Measurements from ENCODE around the gene SGK1. TPM values are rescaled to one million over a fixed set of nuclear protein-coding genes. Genes with fewer than 3 reads are reported as not detected.
"Not testable (repeated sequence)": the region's sequence is repeated elsewhere in the genome, so short reads cannot be mapped to it uniquely, and the experiment has no call there.

SGK1 gene
- total RNA-seq, 1 donor from 2014 or later: 28.1 TPM

- intact Hi-C loops (cut with DNase I): no loop called here
- ATAC-seq (no peak), DNase-seq (ENCODE audit: missing footprints) (no peak)
These were observed 21.3 kb upstream of the SGK1 start for GRCh38 chr6:134339216-134339615.

GRCh38 chr6:134331256-134331655 is 13.3 kb upstream of the SGK1 start:
- intact Hi-C loops (cut with DNase I): no loop called here
- ATAC-seq (no peak), DNase-seq (ENCODE audit: missing footprints) (no peak)

- ATAC-seq: no peak
- no peak for DNase-seq (ENCODE audit: missing footprints)
- intact Hi-C loops (cut with DNase I): no loop called here
These were observed 12.6 kb upstream of the SGK1 start for GRCh38 chr6:134330555-134330954.

GRCh38 chr6:134328792-134329191 is 10.9 kb upstream of the SGK1 start:
- no peak for ATAC-seq
- intact Hi-C loops (cut with DNase I): no loop called here
- no peak for DNase-seq (ENCODE audit: missing footprints)

GRCh38 chr6:134328138-134328537 is 10.2 kb upstream of the SGK1 start:
- DNase-seq (ENCODE audit: missing footprints) (no peak), ATAC-seq (no peak)
- intact Hi-C loops (cut with DNase I): no loop called here

- ATAC-seq; intact Hi-C loops (cut with DNase I); DNase-seq (ENCODE audit: missing footprints): not testable (repeated sequence)
These were observed 8.3 kb upstream of the SGK1 start for GRCh38 chr6:134326192-134326591.

- ATAC-seq: no peak
- no peak for DNase-seq (ENCODE audit: missing footprints)
- intact Hi-C loops (cut with DNase I): no loop called here
These were observed 6.9 kb upstream of the SGK1 start for GRCh38 chr6:134324766-134325165.

- intact Hi-C loops (cut with DNase I): no loop called here
- no peak for DNase-seq (ENCODE audit: missing footprints)
- no peak for ATAC-seq
These were observed 6.2 kb upstream of the SGK1 start for GRCh38 chr6:134324141-134324540.

GRCh38 chr6:134323698-134324097 is 5.8 kb upstream of the SGK1 start:
- intact Hi-C loops (cut with DNase I): no loop called here
- ATAC-seq (no peak), DNase-seq (ENCODE audit: missing footprints) (no peak)

GRCh38 chr6:134323294-134323693 is 5.4 kb upstream of the SGK1 start:
- ATAC-seq: no peak
- no peak for DNase-seq (ENCODE audit: missing footprints)
- intact Hi-C loops (cut with DNase I): no loop called here

GRCh38 chr6:134322216-134322615 is 4.3 kb upstream of the SGK1 start:
- no peak for DNase-seq (ENCODE audit: missing footprints)
- intact Hi-C loops (cut with DNase I): no loop called here
- ATAC-seq: no peak

GRCh38 chr6:134321246-134321645 is 3.3 kb upstream of the SGK1 start:
- ATAC-seq (no peak), DNase-seq (ENCODE audit: missing footprints) (no peak)
- intact Hi-C loops (cut with DNase I): no loop called here

- intact Hi-C loops (cut with DNase I): loop anchor here (10.0 kb wide), 1 partner anchor 135 kb away; no protein-coding TSS in a partner anchor
- ATAC-seq; DNase-seq (ENCODE audit: missing footprints): not testable (repeated sequence)
These were observed 1.8 kb upstream of the SGK1 start for GRCh38 chr6:134319686-134320085.

- ATAC-seq: no peak
- DNase-seq (ENCODE audit: missing footprints): no peak
- intact Hi-C loops (cut with DNase I): loop anchor here (10.0 kb wide), 1 partner anchor 134 kb away; no protein-coding TSS in a partner anchor
These were observed 1.0 kb upstream of the SGK1 start for GRCh38 chr6:134318974-134319281.

- DNase-seq (ENCODE audit: missing footprints) (no peak), ATAC-seq (no peak)
- intact Hi-C loops (cut with DNase I): loop anchor here (10.0 kb wide), 1 partner anchor 134 kb away; no protein-coding TSS in a partner anchor
These were observed 493 bp upstream of the SGK1 start for GRCh38 chr6:134318236-134318973.

GRCh38 chr6:134316733-134317431 is 1.0 kb downstream of the SGK1 start:
- intact Hi-C loops (cut with DNase I): loop anchor here (10.0 kb wide), 1 partner anchor 132 kb away; no protein-coding TSS in a partner anchor
- no peak for ATAC-seq
- no peak for DNase-seq (ENCODE audit: missing footprints)

- DNase-seq (ENCODE audit: missing footprints) (no peak), ATAC-seq (no peak)
- intact Hi-C loops (cut with DNase I): loop anchor here (10.0 kb wide), 1 partner anchor 131 kb away; no protein-coding TSS in a partner anchor
These were observed 1.9 kb downstream of the SGK1 start for GRCh38 chr6:134315974-134316441.

- DNase-seq (ENCODE audit: missing footprints) (no peak), ATAC-seq (no peak)
- intact Hi-C loops (cut with DNase I): loop anchor here (10.0 kb wide), 1 partner anchor 130 kb away; no protein-coding TSS in a partner anchor
These were observed 2.7 kb downstream of the SGK1 start for GRCh38 chr6:134315189-134315588.

- no peak for ATAC-seq
- DNase-seq (ENCODE audit: missing footprints): no peak
- intact Hi-C loops (cut with DNase I): loop anchor here (10.0 kb wide), 1 partner anchor 129 kb away; no protein-coding TSS in a partner anchor
These were observed 3.7 kb downstream of the SGK1 start for GRCh38 chr6:134314006-134314821.

Measured in Right ventricle myocardium inferior (tissue), 1 donor.